ENCODE data around the gene ZNF536. TPM values are rescaled to one million over a fixed set of nuclear protein-coding genes. Genes with fewer than 3 reads are reported as not detected.
"Not testable (repeated sequence)": the region's sequence is repeated elsewhere in the genome, so short reads cannot be mapped to it uniquely, and the experiment has no call there.

The ZNF536 gene
- total and polyA plus RNA-seq, 8 donors = 0.44 to 13.4 (median 1.1) TPM; not detected in 1

DNA sequence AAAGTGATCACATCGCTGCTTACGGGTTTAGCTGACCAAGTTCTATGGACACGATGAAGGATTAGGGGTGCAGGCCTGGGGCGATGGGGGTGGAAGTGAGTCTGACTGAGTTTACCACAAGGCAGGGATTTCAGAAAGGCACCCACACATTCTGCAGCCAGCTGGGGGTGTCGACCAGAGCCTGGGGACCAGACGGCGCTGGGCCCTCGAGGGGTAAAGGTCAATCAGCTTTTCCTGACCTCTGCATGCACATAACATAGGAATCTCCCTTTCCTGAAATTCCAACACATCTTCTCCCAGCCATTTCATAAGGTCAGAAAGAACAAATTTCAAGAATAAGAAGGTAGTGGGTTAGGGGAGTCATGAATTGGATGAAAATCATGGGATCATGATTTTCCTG, 92.0 kb downstream of the ZNF536 start:
- Histone ChIP-seq H3K27ac (no peak overlapping the region), H3K4me1 (no peaks in the 10 kb centered on the region), H3K4me3 (no peak overlapping the region), H3K9me3 (peaks cover 0 to 11% (median 5%) of the 10 kb centered on the region in 4 donors), H3K27me3 (no peaks in the 10 kb centered on the region), H3K36me3 (no peaks in the 10 kb centered on the region)
- TF ChIP-seq POLR2AphosphoS5 (IDR thresholded peaks at IDR 0.05) (no peak), EP300 (IDR thresholded peaks at IDR 0.05) (no peak), POLR2A (IDR thresholded peaks at IDR 0.05) (no peak)
- TF ChIP-seq, protein P1, sequence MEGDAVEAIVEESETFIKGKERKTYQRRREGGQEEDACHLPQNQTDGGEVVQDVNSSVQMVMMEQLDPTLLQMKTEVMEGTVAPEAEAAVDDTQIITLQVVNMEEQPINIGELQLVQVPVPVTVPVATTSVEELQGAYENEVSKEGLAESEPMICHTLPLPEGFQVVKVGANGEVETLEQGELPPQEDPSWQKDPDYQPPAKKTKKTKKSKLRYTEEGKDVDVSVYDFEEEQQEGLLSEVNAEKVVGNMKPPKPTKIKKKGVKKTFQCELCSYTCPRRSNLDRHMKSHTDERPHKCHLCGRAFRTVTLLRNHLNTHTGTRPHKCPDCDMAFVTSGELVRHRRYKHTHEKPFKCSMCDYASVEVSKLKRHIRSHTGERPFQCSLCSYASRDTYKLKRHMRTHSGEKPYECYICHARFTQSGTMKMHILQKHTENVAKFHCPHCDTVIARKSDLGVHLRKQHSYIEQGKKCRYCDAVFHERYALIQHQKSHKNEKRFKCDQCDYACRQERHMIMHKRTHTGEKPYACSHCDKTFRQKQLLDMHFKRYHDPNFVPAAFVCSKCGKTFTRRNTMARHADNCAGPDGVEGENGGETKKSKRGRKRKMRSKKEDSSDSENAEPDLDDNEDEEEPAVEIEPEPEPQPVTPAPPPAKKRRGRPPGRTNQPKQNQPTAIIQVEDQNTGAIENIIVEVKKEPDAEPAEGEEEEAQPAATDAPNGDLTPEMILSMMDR (IDR thresholded peaks at IDR 0.05) = no peak
- no peak for DNase-seq
- intact Hi-C loops (cut with DNase I; ENCODE audit: low total_unique reads) = no loop called here
- 87 to 94% (median 87%) methylated on average over 7 to 8 of the region's 8 CpGs for WGBS, 5 donors

DNA sequence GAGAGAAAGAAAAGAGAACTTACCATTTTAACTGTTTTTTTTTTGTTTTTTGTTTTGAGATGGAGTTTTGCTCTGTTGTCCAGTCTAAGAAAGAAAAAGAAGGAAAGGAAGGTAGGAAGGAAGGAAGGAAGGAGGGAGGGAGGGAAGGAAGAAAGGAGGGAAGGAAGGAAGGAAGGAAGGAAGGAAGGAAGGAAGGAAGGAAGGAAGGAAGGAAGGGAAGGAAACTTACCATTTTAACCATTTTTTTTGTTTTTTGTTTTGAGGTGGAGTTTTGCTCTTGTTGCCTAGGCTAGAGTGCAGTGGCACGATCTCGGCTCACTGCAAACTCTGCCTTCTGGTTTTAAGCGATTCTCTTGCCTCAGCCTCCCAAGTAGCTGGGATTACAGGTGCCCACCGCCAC, 94.4 kb downstream of the ZNF536 start:
- H3K9me3 ChIP-seq; H3K4me1 ChIP-seq; H3K36me3 ChIP-seq; intact Hi-C loops (cut with DNase I; ENCODE audit: low total_unique reads); H3K27ac ChIP-seq; H3K4me3 ChIP-seq; DNase-seq; H3K27me3 ChIP-seq: not testable (repeated sequence)
- 87 to 94% (median 93%) methylated on average over 4 of the region's 4 CpGs for WGBS, 5 donors

DNA sequence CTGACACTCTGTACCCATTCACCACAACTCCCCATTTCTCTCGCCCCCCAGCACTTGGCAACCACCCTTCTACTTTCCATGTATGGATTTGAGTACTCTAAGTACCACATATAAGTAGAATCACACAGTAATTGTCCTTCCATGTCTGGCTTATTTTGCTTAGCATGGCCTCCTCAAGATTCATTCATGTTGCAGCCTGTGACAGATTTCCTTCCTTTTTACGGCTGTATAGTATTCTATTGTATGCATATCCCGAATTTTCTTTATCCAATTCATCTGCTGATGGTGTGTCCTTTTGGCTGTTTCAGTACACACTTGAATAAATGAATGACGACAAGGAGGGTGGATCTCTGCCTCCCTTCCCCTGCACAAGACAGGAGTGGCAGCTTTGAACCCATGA, 95.1 kb downstream of the ZNF536 start:
- H3K4me1 ChIP-seq = no peaks in the 10 kb centered on the region
- no peaks in the 10 kb centered on the region for H3K36me3 ChIP-seq
- no peak for DNase-seq
- intact Hi-C loops (cut with DNase I; ENCODE audit: low total_unique reads) = no loop called here
- WGBS, 5 donors = 74 to 89% (median 85%) methylated on average over 4 of the region's 4 CpGs
- TF ChIP-seq, protein P1 (IDR thresholded peaks at IDR 0.05) = no peak
- TF ChIP-seq POLR2AphosphoS5 (IDR thresholded peaks at IDR 0.05) (no peak), EP300 (IDR thresholded peaks at IDR 0.05) (no peak), POLR2A (IDR thresholded peaks at IDR 0.05) (no peak)
- H3K9me3 ChIP-seq = peaks cover 0 to 4% (median 0%) of the 10 kb centered on the region in 4 donors
- no peak overlapping the region for H3K27ac ChIP-seq
- no peak overlapping the region for H3K4me3 ChIP-seq
- no peaks in the 10 kb centered on the region for H3K27me3 ChIP-seq

DNA sequence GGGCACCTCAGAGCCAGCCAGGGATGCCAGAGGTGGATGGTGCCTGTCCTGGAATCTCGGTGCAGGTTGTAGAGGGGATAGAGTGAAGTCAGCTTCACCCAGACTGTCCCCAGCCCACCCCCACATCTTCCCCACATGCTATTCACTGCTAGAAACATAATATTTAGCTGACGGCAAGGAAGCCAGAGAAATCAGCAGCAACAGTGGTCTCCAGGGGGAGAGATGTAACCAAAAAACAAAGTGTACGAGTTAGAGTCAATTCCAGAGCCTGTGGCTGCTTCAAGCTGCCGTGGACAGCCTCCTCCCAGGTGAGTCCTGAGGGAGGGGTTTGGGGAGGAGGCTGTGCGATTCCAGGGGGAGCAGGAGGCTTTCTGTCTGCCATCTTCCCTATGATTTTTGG, 97.6 kb downstream of the ZNF536 start:
- H3K4me1 ChIP-seq = no peaks in the 10 kb centered on the region
- 45 to 55% (median 49%) methylated on average over 5 of the region's 5 CpGs for WGBS, 5 donors
- DNase-seq = no peak
- H3K27me3 ChIP-seq = no peaks in the 10 kb centered on the region
- no peak overlapping the region for H3K27ac ChIP-seq
- TF ChIP-seq EP300 (IDR thresholded peaks at IDR 0.05) = no peak
- TF ChIP-seq, protein P1 (IDR thresholded peaks at IDR 0.05) = no peak
- H3K4me3 ChIP-seq = no peak overlapping the region
- H3K9me3 ChIP-seq = peaks cover 0 to 11% (median 8%) of the 10 kb centered on the region in 4 donors
- H3K36me3 ChIP-seq = no peaks in the 10 kb centered on the region
- intact Hi-C loops (cut with DNase I; ENCODE audit: low total_unique reads) = no loop called here

DNA sequence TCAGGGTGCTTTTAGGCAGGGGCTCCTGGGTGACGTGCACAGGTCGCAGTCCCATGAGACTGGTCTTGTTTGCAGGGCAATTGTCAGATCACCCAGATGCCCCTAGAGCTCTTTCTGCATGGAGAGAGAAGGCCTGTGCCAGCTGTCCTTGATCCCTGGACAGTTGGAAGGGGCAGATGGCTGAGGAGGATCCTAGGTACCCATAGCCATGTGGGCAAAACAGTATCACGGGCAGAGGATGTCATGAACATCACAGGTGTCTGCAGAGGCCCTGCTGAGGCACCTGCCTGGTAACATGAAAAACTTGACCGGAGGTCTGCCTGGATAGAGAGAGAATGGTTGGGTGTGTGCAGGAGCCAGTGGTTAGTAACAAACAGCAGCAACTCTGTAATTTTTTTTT, 99.3 kb downstream of the ZNF536 start:
- peaks cover 0 to 4% (median 0%) of the 10 kb centered on the region in 3 donors for H3K27me3 ChIP-seq
- H3K36me3 ChIP-seq = no peaks in the 10 kb centered on the region
- 77 to 94% (median 83%) methylated on average over 4 of the region's 4 CpGs for WGBS, 5 donors
- no peak overlapping the region for H3K4me3 ChIP-seq
- no peak for DNase-seq
- H3K27ac ChIP-seq = no peak overlapping the region
- TF ChIP-seq EP300 (IDR thresholded peaks at IDR 0.05) = no peak
- peaks cover 0 to 11% (median 8%) of the 10 kb centered on the region in 4 donors for H3K9me3 ChIP-seq
- intact Hi-C loops (cut with DNase I; ENCODE audit: low total_unique reads) = no loop called here
- no peaks in the 10 kb centered on the region for H3K4me1 ChIP-seq
